ENCODE measurements around the gene GCSAM.

The GCSAM gene

DNA sequence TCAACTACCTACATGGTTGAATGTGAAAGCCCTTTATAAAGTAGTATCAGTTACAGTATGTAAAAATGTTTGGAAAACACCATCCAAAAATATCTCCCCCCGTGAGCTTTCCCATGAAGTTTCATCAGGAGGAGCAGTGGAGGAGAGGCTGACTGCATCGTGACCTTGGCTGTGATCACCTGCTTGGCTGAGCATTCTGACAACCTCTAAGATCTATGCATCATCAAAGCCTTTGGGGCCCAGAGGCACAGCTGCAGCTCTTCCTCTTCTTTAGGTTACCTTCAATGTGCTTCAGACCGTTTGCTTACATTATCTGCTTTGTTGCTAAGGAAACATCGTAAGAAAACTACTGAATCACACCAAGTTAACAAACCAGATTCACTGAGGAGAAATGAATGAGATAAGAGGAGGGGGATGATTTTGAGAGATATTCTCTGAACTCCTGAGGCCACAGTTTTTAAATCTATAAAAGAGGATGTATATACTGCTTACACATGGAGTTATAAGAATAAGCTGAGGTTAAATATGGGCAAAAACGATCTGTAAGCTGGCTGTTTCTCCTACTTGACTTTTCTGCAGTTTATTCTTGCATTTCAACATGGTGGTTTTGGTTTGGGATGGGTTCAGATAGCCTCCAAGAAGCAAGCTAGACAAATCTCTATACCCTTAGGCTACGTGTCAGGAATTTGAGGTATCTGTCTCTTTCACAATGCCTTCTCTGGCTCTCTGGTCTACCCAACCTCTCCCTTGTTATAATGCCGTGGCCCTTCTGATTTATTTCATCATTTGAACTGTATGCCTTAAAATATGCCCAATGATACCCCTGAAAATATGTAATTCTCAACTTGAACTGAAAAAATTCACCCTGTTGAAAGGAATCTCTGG lies 4.0 kb downstream of the GCSAM start:
- DNase-seq = peak; percentile 58

DNA sequence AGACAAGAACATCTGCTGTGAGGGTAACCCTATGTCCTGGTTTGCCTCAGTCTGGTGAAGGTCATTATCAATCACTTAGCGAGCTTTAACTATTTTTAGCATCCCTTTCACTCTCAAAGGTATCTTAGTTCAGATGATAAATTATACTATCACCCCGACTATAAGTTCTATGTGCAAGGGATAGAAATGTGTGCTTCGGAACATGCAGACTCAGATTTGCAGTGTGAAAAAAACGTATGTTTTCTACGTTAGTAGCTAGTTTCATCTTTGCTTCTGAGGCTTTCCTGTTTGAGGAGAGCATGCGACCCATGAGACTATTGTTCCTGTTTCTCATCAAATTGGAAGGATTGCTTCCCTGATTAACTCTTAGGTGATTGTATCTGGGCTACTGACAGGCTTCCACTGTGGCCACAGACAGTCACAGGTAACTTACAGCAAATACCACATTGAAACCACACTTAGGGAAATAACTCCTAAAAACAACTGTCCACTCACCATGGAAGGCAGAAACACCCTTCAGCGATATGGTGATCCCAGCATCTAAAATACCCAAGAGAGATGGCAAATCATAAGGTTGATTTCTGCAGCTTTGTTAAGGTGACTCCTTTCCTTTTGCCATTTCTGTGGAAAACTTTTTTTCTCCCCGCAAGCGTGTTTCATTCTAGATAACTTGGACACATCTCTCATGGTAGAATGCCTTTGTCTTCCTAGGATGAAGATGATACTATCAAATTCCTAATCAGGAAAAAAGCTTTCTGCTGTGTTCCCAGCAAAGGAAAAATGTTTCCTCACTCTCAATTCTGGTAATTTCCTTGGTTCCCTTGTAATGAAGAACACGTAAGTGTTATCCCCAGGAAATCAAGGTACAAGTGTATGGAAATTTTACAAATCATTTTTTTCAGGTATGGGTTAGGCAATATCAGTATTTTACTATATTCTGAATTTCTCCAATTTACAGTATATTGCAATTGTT lies 5.2 kb downstream of the GCSAM start:
- no peak for DNase-seq

DNA sequence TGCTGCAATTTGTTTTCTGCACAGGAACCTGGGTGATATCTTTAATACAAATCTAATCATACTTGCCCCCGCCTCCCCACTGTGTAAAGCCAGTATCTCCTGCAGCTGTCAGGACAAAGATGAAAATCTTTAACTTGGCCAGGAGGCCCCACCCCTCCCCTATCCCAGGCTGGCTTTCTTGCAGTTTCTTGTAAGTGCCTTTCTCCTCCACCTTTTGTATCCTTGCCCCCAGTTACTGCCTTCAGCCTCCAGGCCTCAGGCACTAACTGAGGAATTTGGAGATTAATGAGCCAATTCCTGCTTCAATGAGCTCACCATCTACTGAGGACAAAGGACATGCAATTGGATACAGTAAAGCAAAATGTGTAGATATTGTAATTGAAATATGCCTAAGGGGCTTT lies 6.5 kb downstream of the GCSAM start:
- no peak for DNase-seq

DNA sequence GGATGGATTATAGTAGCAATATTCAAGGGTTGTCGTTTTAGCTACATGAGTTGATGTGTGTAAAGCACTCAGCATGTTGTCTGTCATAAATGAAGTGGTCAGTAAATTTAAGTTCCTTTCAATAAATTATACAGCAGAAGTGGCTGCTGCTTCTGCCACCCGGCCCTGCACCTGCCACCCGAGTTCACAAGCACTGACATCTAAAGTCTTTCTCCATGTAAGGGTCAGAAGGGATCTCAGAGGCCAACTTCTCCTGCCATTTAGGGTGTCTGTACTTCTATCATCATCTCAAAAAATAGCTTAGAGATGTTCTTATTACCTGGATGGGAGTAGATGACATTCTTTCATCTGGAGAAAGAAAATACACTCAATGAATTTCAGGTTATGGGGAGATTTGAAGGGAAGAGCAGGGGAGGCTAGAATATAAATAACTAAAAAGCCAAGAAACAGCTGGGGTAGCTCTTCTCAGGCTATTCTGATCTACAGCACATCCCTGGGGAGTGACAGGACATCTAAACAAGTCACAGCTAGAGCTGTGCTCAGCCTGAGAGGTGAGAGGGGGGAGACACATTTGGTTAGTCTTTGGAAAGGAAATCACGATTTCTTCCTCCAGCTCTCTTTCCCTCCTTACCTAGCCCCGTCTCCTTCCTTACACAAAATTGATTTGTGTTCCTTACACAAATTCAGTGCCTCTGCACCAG lies 8.0 kb downstream of the GCSAM start:
- DNase-seq = no peak

DNA sequence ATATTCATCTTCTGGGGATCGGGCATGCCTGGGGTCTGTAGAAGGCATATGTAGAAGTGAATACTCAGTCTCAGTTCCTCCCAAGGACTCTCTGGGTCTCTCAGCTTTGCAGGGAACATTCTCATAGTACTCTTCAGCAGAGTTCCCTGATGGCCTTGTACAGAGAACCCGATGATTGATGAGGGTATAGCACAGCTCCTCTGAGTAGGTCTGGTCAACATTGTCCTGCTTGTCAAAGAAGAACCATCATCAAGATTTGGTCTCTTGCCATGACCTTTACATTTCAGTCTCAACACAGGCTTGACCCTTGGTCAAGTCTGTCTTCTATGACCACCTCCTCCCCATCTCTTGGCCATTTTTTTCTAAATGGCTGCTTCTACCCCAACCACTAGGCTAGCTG lies 9.5 kb downstream of the GCSAM start:
- DNase-seq = no peak

DNA sequence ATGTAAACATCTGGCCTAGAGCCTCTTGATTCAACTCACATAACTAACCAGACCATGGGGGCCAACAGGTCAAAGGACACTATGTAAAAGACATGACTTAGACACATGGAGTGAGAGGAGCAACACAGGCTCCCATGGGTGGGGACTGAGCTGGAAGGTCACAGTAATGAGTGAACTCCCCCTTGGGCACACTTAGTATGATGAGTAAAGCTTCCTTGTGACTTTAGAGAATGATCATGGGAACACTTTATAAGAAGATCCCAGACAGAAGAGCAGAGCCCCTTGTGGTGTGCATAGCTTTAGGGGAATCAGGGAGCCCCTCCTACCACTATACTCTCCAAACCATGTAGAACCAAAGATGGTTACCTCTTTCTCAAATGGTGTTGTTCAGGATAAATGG lies 10.2 kb downstream of the GCSAM start:
- no peak for DNase-seq

DNA sequence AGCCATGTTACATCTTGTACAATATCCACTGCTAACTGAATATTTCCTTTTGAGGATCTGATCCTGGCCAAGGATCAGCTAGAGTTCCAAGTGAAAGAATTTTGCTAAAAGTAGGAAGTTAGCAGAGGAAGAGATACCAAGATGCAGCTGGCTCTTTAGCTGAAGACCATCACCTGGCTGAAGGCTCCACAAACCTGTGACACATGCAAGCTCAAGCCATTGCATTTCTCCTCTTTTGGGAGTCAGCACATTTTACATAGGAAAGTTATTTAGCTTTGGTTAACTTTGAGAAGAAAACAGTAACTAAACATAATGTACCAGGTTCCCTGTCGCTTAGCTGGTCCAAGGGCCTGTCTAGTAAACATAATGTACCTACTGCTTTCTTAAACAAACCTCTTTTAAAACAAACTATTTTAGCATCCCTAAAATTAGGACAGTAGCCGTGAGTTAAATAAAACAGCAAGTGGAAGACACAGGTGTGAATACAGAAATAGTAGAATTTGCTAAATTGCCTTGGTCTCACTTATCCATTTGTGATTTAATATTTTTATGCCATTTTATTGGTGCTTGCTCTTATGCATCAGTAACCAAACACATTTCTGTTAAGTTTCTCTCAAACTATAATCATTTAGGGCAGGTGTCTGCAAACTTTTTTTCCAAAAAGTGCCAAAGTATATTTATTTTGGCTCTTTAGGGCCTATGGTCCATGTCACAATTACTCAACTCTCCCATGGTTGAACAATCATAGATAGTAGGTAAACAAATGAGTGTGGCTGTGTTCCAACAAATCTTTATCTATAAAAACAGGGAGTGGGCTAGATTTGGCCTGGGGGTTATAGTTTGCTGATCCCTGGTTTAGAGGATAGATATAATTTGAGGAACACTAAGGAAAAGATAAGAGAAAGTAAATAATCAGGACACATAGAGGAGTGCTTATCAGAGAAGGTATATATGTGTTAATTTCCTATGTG lies 11.2 kb downstream of the GCSAM start:
- no peak for DNase-seq

DNA sequence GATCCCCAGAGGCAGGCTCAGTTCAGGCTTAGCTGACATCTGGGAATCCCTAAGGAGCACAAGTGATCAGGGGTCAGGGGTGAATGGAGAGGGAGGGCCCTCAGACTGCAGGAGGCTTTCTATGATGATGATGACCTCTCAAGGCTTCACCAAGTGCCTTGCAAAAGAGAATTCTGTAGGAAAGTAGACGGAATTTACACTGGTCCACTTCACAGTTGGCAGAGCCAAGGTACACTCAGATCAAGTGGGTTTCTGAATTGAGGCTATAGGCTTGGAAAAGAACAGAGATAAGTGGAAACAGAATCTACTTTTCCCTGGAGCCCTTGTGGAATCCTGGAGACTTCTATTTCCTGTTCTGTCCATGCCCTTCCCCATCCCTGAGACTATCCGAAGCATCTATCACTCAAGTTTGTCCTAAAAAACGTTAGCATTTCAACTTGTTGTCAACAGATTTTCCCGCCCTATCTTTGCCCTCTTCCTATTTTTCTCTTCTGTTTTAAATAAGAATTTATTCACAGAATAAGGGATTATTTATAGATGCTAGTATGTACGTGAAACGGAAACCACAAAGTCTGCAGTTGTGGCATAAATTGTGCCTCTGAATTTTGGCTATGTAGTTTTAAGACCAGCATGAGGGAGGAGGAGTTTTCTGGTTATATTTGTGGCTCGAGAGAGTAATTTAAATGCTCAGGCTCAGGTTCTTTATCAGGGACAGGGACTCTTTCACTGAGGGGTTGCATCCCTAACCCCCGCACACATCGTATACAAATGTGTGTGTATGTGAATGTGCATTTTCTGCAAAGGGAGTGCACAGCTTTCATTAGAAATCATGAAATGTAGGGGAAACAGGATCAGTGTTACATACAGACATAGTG lies 12.8 kb downstream of the GCSAM start:
- DNase-seq = no peak

DNA sequence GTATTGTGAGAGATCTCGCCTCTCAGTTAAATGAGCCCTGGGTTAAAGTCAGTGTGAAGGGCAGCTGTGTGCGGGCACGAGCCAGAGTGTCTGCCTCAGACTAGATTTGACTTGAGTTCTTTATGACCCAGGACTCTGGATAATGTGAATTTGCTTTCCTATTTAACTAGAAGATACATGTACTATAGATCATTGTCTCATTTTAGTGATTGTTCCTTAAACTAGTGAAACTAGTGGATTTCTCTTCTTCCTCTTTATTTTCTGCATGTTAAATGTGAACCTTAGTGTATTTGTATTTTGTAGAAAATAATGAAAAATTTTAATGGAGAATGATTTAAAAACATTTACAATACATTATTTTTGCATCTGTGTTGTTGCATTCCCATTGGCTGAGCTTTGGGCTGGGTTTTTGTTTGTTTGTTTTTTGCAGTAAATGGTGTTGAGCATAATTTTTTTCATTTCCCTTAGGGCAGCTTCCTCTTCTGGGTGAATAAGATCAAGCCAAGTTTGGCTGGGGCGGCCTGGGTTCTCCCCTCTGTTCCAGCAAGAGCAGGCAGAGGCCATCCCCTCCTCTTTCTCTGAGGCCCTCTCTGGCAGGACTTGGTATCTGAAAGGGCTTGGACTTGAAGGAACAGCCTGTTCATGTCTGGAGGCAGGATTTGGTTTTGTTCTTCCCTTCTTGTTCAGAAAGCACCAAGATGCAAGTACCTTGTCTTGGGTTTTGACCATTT lies 15.0 kb downstream of the GCSAM start:
- DNase-seq = no peak

DNA sequence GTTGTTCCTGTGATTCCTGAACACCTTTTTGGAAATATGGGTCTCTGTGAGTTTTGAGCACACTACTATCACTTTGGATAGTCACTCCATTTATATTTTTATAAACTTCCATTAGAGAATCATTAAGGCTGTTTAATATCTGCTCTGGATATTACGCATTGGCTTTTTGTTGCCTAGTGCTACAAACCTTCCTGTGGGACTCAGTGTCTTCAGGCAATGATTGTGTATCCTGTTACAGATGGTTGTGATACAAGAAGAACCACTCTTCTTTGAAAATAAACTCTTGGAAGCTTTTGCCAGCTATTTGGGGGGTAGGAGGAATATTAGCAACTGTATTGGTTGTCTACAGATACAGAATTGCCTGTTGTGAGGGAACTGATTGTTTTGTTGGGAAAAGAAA lies 15.6 kb downstream of the GCSAM start:
- DNase-seq = no peak

DNA sequence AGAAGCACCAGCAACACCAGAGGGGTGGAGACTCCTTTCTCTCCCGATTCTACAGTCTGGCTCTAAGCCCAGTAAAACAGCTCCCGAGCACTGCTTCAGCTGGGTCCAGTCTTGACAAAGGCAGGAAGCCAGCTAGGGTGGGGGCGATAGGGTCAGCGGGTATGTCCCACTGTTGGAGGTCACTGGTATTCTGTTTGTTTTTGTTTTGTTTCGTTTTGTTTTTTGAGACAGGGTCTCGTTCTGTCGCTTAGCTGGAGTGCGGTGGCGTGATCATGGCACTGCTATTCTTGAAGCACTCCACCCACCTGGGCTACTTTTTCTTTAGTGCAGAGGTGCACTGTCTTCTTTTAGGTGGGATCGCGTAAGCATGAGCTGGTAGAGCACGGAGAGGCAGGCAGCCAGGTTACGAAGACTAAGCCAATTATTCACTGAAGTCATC lies 16.3 kb downstream of the GCSAM start:
- no peak for DNase-seq

DNA sequence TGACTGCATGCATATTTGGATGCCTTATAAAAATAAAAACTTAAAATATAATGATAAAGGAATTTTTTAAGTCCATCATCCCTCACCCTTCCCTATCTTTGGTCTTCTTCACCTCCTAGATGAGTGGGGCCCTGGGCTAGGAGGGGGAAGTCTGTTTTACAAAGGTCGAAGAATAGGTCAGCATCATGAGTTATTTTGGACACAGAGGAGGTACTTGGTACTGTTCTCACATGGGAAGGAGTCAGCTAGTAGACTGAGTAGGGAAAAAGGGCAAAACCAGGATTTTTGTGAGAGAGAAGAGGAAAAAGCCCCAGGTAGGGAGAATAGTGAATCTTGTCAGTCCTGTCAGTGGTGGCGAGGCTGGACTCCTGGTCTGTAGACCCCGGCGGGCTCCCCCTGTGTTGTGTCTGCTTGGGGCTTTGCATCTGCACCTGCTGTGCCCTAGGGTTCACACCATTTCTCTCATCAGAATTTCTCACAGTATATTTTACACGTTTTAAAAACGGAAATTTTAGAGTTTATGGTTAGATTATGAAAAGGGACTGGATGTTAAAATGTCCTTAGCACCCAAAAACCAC lies 17.2 kb downstream of the GCSAM start:
- no peak for DNase-seq

DNA sequence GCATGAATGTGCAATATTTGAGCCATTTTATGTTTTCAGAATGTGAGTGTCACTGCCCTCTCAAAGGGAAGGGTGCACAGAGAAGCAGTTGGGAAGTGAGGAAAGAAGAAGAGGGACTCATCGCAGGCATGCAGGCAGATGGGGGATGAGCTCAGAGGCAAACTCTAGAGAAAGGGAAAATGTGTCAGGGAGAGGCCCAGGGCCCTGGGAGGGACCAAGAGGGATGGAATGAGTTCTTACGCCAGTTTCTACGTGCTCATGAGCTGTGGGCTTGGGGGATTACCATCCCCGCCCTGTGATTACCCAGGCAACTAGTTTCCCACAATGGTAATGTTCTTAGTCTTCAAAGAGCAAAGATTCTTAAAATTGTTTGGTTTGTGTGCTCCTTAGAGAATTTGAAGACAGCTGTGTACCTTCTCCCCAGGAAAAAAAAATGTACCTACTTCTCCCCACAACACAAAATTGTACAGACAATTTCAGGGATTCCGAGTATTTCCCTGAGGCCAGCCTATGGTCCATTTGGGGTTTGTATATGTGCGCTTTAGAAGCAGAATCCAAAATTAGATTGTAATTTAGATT lies 17.8 kb downstream of the GCSAM start:
- peak; percentile 33 for DNase-seq

DNA sequence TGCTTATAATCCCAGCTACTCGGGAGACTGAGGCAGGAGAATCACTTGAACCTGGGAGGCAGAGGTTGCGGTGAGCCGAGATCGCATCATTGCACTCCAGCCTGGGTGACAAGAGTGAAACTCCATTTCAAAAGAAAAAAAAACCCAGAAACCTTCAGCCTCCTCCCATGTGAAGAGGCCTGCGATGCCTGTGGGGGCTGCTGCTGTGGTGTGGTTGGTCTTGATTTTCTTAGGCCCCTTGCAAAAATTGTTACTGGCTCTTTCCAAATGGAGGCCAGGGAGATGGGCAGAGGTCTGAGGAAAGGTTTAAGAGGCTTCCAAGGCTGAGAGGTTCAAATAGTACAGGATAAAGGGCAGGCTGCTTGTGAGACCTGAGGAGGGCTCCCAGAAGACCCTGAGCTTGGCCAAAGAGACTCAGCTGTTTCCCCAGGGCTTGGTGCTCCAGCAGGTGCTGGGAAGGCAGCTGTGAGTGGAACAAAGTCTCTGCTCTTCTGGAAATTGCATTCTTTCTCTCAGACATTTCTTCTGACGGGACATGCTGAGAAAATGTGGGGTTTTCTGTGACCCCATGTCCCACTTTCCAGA lies 18.4 kb downstream of the GCSAM start:
- no peak for DNase-seq

DNA sequence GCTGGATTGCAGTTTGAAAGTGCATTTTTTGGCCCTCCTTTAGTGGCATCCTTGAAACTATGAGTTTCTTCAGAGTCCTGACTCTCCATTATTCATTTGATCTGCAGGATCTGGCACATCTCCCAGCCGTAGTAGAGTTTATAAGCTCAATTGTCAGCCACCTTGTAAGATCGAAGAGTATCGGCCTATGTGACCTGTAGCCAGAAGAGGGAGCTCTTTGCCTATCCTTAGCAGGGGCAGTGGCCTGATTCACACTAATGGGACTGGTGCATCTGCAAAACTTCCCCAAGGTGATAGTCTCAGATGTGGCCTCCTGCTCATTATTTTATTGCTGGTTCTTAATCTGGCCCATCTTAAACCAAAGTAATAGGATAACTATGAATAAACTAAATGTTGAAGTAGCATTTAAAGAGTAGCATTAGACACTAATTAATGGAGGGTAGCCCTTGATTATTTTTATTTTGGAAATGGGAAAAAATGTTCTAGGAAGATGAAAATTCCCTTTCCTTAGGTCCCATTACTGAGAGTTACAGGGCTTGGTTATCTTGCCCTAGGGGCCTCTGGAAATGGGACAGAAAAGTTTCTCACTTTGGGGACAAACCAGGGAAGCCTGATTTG lies 21.2 kb downstream of the GCSAM start:
- DNase-seq = peak; percentile 60

DNA sequence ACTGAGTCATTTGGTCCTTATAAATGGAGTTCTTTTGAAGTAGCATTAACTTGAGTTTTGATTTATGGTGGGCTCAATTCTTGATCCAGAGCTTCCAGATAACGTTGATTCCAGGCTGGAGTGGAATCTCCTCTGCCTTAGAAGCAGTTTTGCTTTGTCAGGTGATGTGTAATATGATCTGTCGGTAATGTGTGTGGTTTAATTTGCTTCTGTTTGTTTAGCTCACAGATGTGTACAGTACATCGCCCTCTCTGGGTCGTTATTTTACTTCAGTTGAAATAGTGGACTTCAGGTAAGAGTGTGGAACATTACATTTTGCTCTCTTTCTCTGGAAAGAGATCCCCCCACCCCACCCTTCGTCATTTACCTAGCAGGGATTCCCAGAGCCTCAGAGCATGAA lies 23.7 kb downstream of the GCSAM start:
- no peak for DNase-seq

DNA sequence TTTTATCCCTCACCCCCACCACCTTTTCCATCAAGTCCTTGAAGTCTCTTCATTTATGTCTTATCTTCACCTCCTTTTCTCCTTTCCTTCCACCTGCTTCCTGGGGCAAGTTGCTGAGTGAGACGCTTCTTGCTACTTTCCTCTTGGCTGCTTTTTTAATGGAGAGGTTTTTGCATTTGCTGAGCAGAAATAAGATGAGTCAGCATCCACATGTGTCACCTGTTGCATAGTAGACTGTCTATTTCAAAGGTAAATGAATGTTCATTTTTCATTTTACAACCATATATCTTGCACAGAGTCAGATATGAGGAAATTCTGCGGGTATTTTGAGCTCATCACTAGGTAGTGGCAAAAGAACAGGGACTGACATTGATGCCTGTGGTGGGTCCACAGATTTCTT lies 28.3 kb downstream of the GCSAM start:
- DNase-seq = no peak

DNA sequence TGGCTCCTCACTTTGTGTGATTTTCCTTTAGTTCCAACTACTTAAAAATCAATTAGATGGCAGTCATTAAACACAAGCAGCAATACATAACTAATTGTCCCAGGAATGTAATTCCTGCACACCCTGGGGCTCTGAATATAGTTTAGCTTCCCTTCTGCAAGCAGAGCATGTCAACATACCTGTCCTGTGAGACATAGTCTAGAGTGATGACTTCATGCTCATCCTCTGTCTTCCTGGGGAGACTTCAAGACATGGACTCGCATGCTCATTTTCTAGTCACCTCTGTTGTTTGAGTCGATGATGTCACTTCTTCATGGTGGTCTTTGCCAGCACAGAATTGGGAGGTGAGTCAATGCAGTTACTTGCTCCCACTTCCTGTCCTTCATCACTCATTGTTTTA lies 31.1 kb downstream of the GCSAM start:
- no peak for DNase-seq

DNA sequence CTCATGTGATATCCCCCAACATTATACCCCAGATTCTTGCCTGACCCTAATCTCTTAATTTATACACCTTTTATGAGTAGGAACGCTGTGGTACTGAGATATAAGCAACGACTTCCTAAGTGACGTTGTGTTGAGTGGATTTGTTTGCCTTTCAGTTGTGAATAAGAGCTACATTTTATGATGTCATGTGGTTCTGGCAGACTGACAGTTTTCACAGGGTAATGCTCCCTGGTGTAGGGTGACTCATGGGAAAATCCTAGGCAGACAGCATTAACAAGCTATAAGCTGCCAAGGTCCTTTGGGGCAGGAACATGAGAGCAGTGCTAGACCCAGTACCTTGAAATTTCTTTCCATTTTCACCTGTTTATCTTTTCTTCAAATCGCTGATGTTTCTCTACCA lies 35.7 kb downstream of the GCSAM start:
- peak; percentile 35 for DNase-seq

Measured in stimulated activated CD4-positive, alpha-beta T cell treated with anti-CD3 and anti-CD28 coated beads, Interleukin-1b, Interleukin-23, amount 100 ng/mL, for 48 hours (primary cell).